ENCODE results near the gene DPP6.
"Not testable (repeated sequence)": the region's sequence is repeated elsewhere in the genome, so short reads cannot be mapped to it uniquely, and the experiment has no call there.

The DPP6 gene

DNA sequence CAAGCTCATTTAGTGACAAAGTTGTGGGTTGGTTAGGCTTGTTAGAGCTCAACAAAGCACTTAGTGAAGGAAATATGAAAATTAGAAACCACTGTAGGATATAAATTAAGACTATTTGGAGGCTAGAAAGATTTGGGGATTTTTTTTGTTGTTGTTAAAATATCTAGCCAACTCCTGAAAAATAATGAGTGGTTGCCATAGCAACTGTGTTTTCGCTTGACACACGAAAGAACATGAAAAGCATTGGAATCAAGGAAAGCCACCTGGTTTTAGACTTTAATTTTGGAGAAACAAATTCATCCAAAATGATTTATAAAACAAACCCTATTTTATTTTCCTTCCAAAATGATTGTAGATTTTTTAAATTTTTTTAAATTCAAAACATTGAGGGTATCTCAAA lies 26.3 kb downstream of the DPP6 start:
- DNase-seq, result not testable (repeated sequence)

- not testable (repeated sequence) for DNase-seq
Measured at GRCh38 chr7:154080249-154080648, 28.1 kb downstream of the DPP6 start.

- DNase-seq, result not testable (repeated sequence)
Measured at GRCh38 chr7:154087037-154087725, 35.0 kb downstream of the DPP6 start.

- DNase-seq, result not testable (repeated sequence)
Measured at GRCh38 chr7:154092093-154092492, 39.9 kb downstream of the DPP6 start.

- DNase-seq, result not testable (repeated sequence)
Measured at GRCh38 chr7:154095201-154095600, 43.0 kb downstream of the DPP6 start.

- not testable (repeated sequence) for DNase-seq
Measured at GRCh38 chr7:154105063-154105462, 52.9 kb downstream of the DPP6 start.

DNA sequence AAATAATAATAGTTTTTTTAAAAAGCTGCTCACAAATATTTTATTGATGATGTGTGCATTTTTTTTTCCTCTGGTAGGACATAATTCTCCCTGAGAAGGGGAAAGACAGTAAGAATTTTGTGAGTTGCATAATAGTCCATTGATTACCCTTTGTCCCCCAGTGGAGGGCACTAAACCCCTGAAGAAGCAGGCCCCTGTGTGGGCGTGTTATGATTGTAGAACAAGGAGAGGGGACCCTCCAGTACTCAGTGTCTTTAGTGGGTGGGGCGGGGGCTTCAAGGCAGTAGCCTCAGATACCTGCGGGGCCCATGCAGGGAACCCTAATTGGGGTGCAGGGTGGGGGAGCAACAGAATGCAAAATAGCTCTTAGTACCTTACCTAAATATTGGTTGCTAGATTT lies 57.4 kb downstream of the DPP6 start:
- not testable (repeated sequence) for DNase-seq

DNA sequence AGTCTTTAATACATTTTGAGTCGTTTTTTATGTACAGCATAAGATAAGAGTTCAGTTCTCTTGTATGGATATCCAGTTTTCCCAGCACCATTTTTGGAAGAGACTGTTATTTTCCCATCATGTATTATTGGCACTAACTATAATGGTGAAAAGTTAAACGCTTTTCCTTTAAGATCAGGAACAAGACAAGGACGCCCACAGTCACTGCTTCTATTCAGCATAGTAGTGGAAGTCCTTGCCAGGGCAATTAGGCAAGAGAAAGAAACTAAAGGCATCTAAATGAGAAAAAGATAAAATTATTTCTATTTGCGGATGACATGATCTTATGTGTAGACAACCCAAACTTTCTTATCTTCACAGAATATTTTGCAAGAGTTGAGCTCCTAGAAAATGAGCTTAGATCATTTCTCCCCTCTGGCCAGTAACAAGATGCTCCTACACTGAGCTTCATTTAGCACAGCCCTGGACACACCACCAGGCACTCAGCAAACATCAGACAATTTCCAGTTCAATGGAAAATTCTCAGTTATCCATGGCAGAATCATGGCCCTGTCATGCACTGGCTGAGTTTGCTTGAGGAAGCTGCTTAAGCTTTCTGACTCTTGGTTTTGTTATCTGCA lies 61.6 kb downstream of the DPP6 start:
- DNase-seq, result not testable (repeated sequence)

GRCh38 chr7:154117411-154118390 lies 65.5 kb downstream of the DPP6 start:
- not testable (repeated sequence) for DNase-seq

GRCh38 chr7:154120825-154121224 lies 68.6 kb downstream of the DPP6 start:
- not testable (repeated sequence) for DNase-seq

DNA sequence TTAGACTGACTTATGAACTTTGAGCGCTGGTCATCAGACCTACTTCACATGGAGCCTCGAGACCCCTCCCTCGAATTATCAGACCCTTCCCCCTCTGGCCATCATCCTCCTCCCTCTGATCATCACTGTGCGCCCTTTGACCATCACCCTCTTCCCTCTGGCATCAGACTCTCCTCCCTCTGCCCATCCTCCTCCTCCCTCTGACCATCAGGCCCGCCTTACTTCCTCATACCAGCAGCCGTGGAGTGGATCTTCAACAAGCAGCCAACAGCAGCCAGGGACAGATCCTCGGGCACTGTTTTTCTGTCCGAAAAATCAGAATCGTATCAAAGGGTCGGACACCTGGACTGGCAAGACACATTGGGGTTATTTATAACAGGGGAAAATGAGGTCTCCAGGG lies 70.5 kb downstream of the DPP6 start:
- DNase-seq, result not testable (repeated sequence)

GRCh38 chr7:154123397-154123796 lies 71.2 kb downstream of the DPP6 start:
- not testable (repeated sequence) for DNase-seq

- not testable (repeated sequence) for DNase-seq
Measured at GRCh38 chr7:154129142-154129541, 76.9 kb downstream of the DPP6 start.

GRCh38 chr7:154132617-154133016 lies 80.4 kb downstream of the DPP6 start:
- DNase-seq, result not testable (repeated sequence)

DNA sequence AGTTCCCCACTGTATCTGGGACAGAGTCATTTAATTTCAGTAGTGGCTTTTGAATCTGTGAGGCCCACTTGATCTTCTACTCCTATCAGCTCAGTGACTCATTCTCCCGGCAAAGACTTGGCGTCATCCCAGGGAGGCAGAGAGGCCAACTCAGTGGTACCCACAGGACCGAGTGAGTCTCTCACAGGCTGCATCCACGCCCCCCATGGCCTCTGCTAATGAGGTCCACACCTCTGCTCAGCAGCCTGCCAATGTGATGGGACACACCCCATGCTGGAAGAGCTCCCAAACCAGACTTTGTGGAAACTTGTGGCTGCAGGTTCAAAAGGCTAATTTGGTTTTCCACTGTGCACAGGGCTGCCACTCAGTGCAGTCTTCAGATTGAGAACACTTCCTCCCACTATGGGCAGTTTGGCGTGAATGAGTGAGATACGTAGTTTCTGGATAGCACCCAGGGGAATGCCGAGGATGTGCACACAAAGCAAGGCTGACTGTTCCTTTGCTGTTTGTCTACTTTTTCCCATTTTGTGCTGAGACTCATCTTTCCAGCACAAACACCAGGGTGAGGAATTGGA lies 81.6 kb downstream of the DPP6 start:
- DNase-seq, result not testable (repeated sequence)

DNA sequence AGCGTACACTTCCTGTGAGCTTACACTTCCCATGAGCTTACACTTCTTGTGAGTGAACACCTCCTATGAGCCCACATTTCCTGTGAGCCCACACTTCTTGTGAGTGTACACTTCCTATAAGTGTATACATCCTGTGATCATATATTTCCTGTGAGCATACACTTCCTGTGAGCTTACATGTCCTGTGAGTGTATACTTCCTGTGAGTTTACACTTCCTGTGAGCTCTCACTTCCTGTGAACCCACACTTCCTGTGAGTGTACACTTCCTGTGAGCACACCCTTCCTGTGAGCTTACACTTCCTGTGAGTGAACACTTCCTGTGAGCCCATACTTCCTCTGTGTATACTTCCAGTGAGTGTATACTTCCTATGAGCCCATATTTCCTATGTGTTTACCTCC lies 82.5 kb downstream of the DPP6 start:
- not testable (repeated sequence) for DNase-seq

- DNase-seq, result not testable (repeated sequence)
Measured at GRCh38 chr7:154135646-154136045, 83.4 kb downstream of the DPP6 start.

GRCh38 chr7:154145922-154146706 lies 93.9 kb downstream of the DPP6 start:
- DNase-seq, result not testable (repeated sequence)

DNA sequence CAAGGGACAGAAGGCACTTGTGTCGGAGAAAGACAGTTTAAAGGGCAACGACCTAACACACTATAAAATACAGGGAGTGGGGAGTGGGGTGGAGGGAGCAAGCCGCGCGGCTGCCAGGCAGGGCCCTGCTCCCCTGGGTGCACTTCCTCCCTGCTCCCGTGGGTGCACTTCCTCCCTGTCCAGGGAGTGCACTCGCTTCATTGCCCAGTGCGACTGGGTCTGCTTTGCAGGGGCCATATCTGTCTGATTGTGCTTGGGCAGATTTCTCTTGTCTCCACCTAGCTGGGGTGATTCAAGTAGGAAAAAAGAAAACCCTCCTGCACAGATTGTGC lies 94.5 kb downstream of the DPP6 start:
- not testable (repeated sequence) for DNase-seq

DNA sequence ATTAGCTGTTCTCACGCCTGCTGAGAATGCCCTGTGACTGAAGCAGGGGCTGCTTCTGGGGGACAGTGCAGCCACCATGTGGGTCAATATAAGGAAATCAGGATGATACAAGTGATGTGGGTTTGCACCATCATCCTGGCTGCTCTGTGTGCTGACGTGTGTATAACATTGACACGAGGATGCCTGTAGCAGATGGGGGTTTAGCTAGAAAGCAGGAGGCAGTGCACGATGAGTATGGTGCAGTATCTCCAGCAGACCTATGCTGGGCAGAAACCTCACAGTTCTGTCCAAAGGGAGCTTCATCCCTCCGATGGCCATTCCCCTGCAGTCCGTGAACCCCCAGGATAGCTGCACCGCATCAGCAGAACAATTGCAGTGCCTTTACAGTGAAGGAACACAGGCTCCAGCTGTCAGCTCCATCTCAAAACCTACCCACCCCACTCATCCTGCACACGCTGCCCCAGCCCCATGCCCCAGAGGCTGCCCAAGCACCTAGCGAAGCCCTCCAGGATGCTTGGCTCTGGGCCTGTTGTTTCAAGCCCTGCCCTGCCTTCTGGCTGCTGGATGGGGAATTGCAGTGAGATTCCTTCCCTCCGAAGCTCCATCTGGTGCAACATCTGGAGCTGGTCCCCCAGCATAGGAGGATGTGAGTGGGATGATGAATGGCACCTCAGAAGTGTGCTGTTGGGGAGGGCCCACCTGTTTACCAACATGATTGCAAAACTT lies 96.8 kb downstream of the DPP6 start:
- DNase-seq, result not testable (repeated sequence)

- DNase-seq, result not testable (repeated sequence)
Measured at GRCh38 chr7:154150656-154151055, 98.5 kb downstream of the DPP6 start.
